Measurements from ENCODE around the gene NKTR.
A peak's percentile ranks its signal among the peaks of the same experiment; 100 is the strongest.

The NKTR gene

DNA sequence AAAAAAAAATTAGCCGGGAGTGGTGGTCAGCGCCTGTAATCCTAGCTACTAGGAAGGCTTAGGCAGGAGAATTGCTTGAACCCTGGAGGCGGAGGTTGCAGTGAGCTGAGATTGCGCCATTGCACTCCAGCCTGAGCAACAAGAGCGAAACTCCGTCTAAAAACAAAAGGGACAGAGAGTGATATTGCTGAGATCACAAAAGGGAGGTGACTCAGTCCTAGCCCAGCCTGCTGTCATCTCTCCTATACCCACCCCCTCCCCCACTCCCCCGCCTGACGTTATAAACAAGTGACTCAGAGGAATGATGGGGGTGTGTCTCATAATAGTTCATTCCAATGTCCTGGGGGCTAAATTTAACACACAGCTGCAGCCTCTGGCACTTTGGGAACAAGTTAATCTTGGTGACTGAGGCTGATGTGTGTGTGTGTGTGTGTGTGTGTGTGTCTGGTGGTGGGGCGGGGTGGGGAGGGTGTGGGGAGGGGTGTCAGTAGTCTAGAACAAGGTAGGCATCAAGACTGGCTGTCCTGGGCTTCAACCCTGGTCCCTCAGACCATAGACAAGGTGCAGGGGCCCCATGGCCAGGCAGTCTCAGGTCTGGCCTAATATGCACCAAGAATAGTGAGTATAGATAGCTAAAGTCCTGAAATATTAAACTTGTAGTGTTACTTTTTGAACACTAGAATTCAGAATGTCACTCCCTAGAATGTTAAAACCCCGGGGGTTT lies 83.6 kb downstream of the NKTR start (continued):
- TF ChIP-seq ZFP37 (tag by site-specific recombination; IDR thresholded peaks at IDR 0.05): no peak
- TF ChIP-seq ZNF555 (tag by site-specific recombination; conservative IDR thresholded peaks at IDR 0.05): no peak
- no peak for TF ChIP-seq ZNF350 (tag by site-specific recombination; IDR thresholded peaks at IDR 0.05)
- TF ChIP-seq, protein P1, sequence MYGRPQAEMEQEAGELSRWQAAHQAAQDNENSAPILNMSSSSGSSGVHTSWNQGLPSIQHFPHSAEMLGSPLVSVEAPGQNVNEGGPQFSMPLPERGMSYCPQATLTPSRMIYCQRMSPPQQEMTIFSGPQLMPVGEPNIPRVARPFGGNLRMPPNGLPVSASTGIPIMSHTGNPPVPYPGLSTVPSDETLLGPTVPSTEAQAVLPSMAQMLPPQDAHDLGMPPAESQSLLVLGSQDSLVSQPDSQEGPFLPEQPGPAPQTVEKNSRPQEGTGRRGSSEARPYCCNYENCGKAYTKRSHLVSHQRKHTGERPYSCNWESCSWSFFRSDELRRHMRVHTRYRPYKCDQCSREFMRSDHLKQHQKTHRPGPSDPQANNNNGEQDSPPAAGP (tag by site-specific recombination; IDR thresholded peaks at IDR 0.05): no peak
- TF ChIP-seq ZNF184 (tag by site-specific recombination; IDR thresholded peaks at IDR 0.05): no peak
- no peak for TF ChIP-seq ZNF510 (tag by site-specific recombination; IDR thresholded peaks at IDR 0.05; ENCODE audit: insufficient replicate concordance)
- no peak for TF ChIP-seq ZNF654 (tag by site-specific recombination; IDR thresholded peaks at IDR 0.05; ENCODE audit: low read depth)
- TF ChIP-seq ZBTB48 (tag by site-specific recombination; IDR thresholded peaks at IDR 0.05): no peak
- TF ChIP-seq ZNF394 (tag by site-specific recombination; IDR thresholded peaks at IDR 0.05; ENCODE audit: borderline replicate concordance): no peak
- TF ChIP-seq HOXC10 (CRISPR knock-in tag; IDR thresholded peaks at IDR 0.05): no peak
- TF ChIP-seq MEIS1 (CRISPR knock-in tag; IDR thresholded peaks at IDR 0.05; ENCODE audit: borderline replicate concordance): no peak
- no peak for TF ChIP-seq ZNF837 (tag by site-specific recombination; IDR thresholded peaks at IDR 0.05)
- TF ChIP-seq ZNF473 (tag by site-specific recombination; IDR thresholded peaks at IDR 0.05): no peak
- TF ChIP-seq ZBTB21 (tag by site-specific recombination; IDR thresholded peaks at IDR 0.05): peak; percentile 33; the same call in 1 of the 2 replicates
- TF ChIP-seq HOXA7 (CRISPR knock-in tag; IDR thresholded peaks at IDR 0.05; ENCODE audit: borderline replicate concordance): no peak
- TF ChIP-seq ZNF324 (tag by site-specific recombination; IDR thresholded peaks at IDR 0.05): no peak
- no peak for TF ChIP-seq TRIM28 (IDR thresholded peaks at IDR 0.05; ENCODE audit: borderline replicate concordance, low read length)
- TF ChIP-seq, protein P2, sequence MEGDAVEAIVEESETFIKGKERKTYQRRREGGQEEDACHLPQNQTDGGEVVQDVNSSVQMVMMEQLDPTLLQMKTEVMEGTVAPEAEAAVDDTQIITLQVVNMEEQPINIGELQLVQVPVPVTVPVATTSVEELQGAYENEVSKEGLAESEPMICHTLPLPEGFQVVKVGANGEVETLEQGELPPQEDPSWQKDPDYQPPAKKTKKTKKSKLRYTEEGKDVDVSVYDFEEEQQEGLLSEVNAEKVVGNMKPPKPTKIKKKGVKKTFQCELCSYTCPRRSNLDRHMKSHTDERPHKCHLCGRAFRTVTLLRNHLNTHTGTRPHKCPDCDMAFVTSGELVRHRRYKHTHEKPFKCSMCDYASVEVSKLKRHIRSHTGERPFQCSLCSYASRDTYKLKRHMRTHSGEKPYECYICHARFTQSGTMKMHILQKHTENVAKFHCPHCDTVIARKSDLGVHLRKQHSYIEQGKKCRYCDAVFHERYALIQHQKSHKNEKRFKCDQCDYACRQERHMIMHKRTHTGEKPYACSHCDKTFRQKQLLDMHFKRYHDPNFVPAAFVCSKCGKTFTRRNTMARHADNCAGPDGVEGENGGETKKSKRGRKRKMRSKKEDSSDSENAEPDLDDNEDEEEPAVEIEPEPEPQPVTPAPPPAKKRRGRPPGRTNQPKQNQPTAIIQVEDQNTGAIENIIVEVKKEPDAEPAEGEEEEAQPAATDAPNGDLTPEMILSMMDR (tag by site-specific recombination; IDR thresholded peaks at IDR 0.05): no peak

DNA sequence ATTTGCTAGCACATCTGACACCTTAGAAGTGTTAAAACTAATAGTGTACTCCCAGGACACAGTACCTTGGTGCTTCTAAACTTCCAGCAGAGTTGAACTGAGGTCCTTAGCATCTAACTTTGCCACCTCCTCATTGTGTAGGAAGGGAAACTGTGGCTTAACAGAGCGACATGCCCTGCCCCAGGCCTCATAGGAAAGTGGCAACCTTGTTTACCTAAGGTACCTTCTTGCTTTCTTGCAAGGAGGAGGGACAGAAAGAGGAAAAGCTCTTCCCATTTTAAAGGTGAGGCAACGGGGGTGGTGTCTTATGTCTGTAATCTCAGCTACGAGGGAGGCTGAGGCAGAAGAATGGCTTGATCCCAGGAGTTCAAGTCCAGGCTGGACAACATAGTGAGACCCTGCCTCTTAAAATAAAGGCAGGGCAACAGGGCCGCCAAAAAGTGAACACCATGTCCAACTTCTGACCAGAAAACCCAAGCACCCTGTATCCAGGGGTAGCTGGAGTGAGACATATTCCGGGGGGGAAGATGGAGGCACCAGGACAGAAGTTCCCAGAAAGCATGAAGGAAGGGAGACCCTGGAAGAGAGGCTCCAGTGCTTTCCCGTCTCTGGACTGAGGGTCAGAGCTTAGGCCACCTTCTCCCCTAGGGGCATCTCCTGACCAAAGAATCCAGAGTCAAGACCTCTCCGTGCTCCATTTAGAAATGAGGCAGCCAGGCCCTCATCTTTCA lies 84.3 kb downstream of the NKTR start:
- ChIA-PET POLR2A (no interaction called here), CTCF (interaction anchor here (1.1 kb wide), 1 partner anchor 61 kb away, joined by 3 read pairs; no protein-coding TSS in a partner anchor)
- H3K4me1 ChIP-seq (ENCODE audit: control insufficient read depth, insufficient read depth, low read length): no peaks in the 10 kb centered on the region
- no peak for TF ChIP-seq ZNF239 (tag by site-specific recombination; IDR thresholded peaks at IDR 0.05)
- no peak for TF ChIP-seq GLIS1 (tag by site-specific recombination; IDR thresholded peaks at IDR 0.05)
- no peak for TF ChIP-seq ZNF274 (IDR thresholded peaks at IDR 0.05; ENCODE audit: low read length)
- no peak for TF ChIP-seq ZNF274 (tag by site-specific recombination; IDR thresholded peaks at IDR 0.05; ENCODE audit: borderline replicate concordance)
- TF ChIP-seq ZNF211 (tag by site-specific recombination; IDR thresholded peaks at IDR 0.05; ENCODE audit: low read depth): no peak
- no peak for TF ChIP-seq ZNF174 (tag by site-specific recombination; IDR thresholded peaks at IDR 0.05)
- TF ChIP-seq, protein P3, sequence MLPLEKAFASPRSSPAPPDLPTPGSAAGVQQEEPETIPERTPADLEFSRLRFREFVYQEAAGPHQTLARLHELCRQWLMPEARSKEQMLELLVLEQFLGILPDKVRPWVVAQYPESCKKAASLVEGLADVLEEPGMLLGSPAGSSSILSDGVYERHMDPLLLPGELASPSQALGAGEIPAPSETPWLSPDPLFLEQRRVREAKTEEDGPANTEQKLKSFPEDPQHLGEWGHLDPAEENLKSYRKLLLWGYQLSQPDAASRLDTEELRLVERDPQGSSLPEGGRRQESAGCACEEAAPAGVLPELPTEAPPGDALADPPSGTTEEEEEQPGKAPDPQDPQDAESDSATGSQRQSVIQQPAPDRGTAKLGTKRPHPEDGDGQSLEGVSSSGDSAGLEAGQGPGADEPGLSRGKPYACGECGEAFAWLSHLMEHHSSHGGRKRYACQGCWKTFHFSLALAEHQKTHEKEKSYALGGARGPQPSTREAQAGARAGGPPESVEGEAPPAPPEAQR (tag by site-specific recombination; IDR thresholded peaks at IDR 0.05): no peak
- H3K36me3 ChIP-seq (ENCODE audit: control insufficient read depth in 2 of 2, insufficient read depth in 1 of 2, low read length in 2 of 2): no peaks in the 10 kb centered on the region
- H3K9me3 ChIP-seq (ENCODE audit: control insufficient read depth, insufficient read depth, low read depth, low read length): no peaks in the 10 kb centered on the region
- no peak overlapping the region for H3K4me3 ChIP-seq (ENCODE audit: low read depth, low read length)
- no peak overlapping the region for H3K27ac ChIP-seq (ENCODE audit: extremely low read depth, low read depth, low read length)
